Liver (tissue), 9 donors: ENCODE results near the gene SPRED1. TPM values are rescaled to one million over a fixed set of nuclear protein-coding genes. Genes with fewer than 3 reads are reported as not detected.

Source experiments
- DNase-seq: peaks from one replicate; pipeline ENCODE4 v3.0.0-alpha.2; 2017; ENCODE audit warnings: low spot score
- H3K27ac ChIP-seq, 2 donors: one replicate each; pipeline ENCODE4 v1.7.0; 2013; ENCODE audit warnings: inconsistent platforms in 2 of 2, low read length in 2 of 2, control low read depth in 1 of 2, low read depth in 1 of 2, mild to moderate bottlenecking in 1 of 2
- H3K27me3 ChIP-seq, 4 donors: one replicate each; pipeline versions ENCODE4 v1.6.1 to v1.7.0; 2013; ENCODE audit warnings: low read length in 3 of 4, inconsistent platforms in 1 of 4, mild to moderate bottlenecking in 1 of 4, moderate library complexity in 1 of 4; ENCODE audit not compliant: control insufficient read depth in 4 of 4, insufficient read depth in 4 of 4
- H3K36me3 ChIP-seq, 4 donors: one replicate each; pipeline versions ENCODE4 v1.6.1 to v1.7.0; 2013; ENCODE audit warnings: low read length in 3 of 4, mild to moderate bottlenecking in 3 of 4, low read depth in 1 of 4, moderate library complexity in 1 of 4; ENCODE audit not compliant: control insufficient read depth in 4 of 4, insufficient read depth in 3 of 4
- H3K4me1 ChIP-seq, 4 donors: one replicate each; pipeline versions ENCODE4 v1.6.1 to v1.7.0; 2013; ENCODE audit warnings: low read length in 3 of 4, mild to moderate bottlenecking in 3 of 4, moderate library complexity in 1 of 4; ENCODE audit not compliant: control insufficient read depth in 4 of 4, insufficient read depth in 4 of 4
- H3K4me3 ChIP-seq, 3 donors: one replicate each; pipeline versions ENCODE4 v1.6.1 to v1.7.0; 2013; ENCODE audit warnings: low read length in 3 of 3, control low read depth in 1 of 3, low read depth in 1 of 3, mild to moderate bottlenecking in 1 of 3
- H3K9ac ChIP-seq, 2 donors: one replicate each; pipeline ENCODE4 v1.7.0; 2013; ENCODE audit warnings: low read length in 2 of 2, mild to moderate bottlenecking in 2 of 2, moderate library complexity in 2 of 2, control low read depth in 1 of 2, low read depth in 1 of 2
- H3K9me3 ChIP-seq, 4 donors: one replicate each; pipeline versions ENCODE4 v1.6.1 to v1.7.0; 2013; ENCODE audit warnings: low read length in 3 of 4; ENCODE audit not compliant: control insufficient read depth in 4 of 4
- CTCF ChIP-seq: fragments of 150-350 bp; IDR thresholded peaks from 2 replicates; pipeline ENCODE4 v1.5.1; 2017; ENCODE audit warnings: improper control_type of control experiment, low read depth, low read length; ENCODE audit not compliant: missing input control
- EGR1 ChIP-seq, 2 donors: IDR thresholded peaks; 2 replicates each; pipeline ENCODE4 v1.6.1; 2016 to 2018; ENCODE audit warnings: antibody characterized with exemption in 2 of 2, low read depth in 2 of 2
- FOXA2 ChIP-seq: IDR thresholded peaks from 2 replicates; pipeline ENCODE4 v1.6.1; 2016; ENCODE audit warnings: antibody characterized with exemption
- GABPA ChIP-seq, 2 donors: IDR thresholded peaks in 1 of 2; conservative IDR thresholded peaks in 1 of 2; 2 replicates each; pipeline ENCODE4 v1.6.1; 2016; ENCODE audit warnings: antibody characterized with exemption in 2 of 2, mild to moderate bottlenecking in 1 of 2, moderate library complexity in 1 of 2
- HNF4A ChIP-seq, 2 donors: conservative IDR thresholded peaks; 2 replicates each; pipeline ENCODE4 v1.6.1; 2016; ENCODE audit warnings: antibody characterized with exemption in 2 of 2, mild to moderate bottlenecking in 2 of 2
- JUND ChIP-seq, 2 donors: IDR thresholded peaks; 2 replicates each; pipeline ENCODE4 v1.6.1; 2016; ENCODE audit warnings: antibody characterized with exemption in 2 of 2
- MAX ChIP-seq: IDR thresholded peaks from 2 replicates; pipeline ENCODE4 v1.6.1; 2016; ENCODE audit warnings: antibody characterized with exemption
- NR2F2 ChIP-seq: IDR thresholded peaks from 2 replicates; pipeline ENCODE4 v1.6.1; 2016; ENCODE audit warnings: antibody characterized with exemption
- RAD21 ChIP-seq, 2 donors: IDR thresholded peaks; 2 replicates each; pipeline ENCODE4 v1.6.1; 2016; ENCODE audit warnings: antibody characterized with exemption in 2 of 2, mild to moderate bottlenecking in 2 of 2
- RXRA ChIP-seq, 2 donors: IDR thresholded peaks; 2 replicates each; pipeline ENCODE4 v1.6.1; 2017 to 2018; ENCODE audit warnings: antibody characterized with exemption in 2 of 2, mild to moderate bottlenecking in 1 of 2
- SP1 ChIP-seq: IDR thresholded peaks from 2 replicates; pipeline ENCODE4 v1.6.1; 2018; ENCODE audit warnings: antibody characterized with exemption, mild to moderate bottlenecking
- TAF1 ChIP-seq: conservative IDR thresholded peaks from 2 replicates; pipeline ENCODE4 v1.6.1; 2016; ENCODE audit warnings: antibody characterized with exemption, mild to moderate bottlenecking
- YY1 ChIP-seq: IDR thresholded peaks from 2 replicates; pipeline ENCODE4 v1.6.1; 2016; ENCODE audit warnings: antibody characterized with exemption, mild to moderate bottlenecking
- ZBTB33 ChIP-seq: IDR thresholded peaks from 2 replicates; pipeline ENCODE4 v1.6.1; 2016; ENCODE audit warnings: antibody characterized with exemption
- WGBS: extraction: QIAGEN DNeasy Blood & Tissue Kit; methylation state at CpG from one replicate; pipeline ENCODE4 v1.1.7; 2013; 5-methylcytosine and 5-hydroxymethylcytosine counted together
- polyA plus RNA-seq, 2 donors: library from polyadenylated mRNA; stranded (reverse) in 1 of 2; unstranded in 1 of 2; fragments of 200-250 nt in 1 of 2; fragments of >200 nt in 1 of 2; fragmentation: Nextera tagmentation in 1 of 2; extraction: Ambion mirVana in 1 of 2; gene quantifications; one replicate each; pipeline versions ENCODE4 v1.2.1 to v1.2.3, GENCODE V29; 2013 to 2015
- total RNA-seq, 2 donors: library from RNA; depleted of rRNA; stranded (reverse); fragments of >200 nt; gene quantifications; one replicate each; pipeline ENCODE4 v1.2.3, GENCODE V29; 2014
- TF ChIP-seq, protein P1 (sequence below): IDR thresholded peaks from 2 replicates; pipeline ENCODE4 v1.6.1; 2016; ENCODE audit warnings: antibody characterized with exemption, mild to moderate bottlenecking
- donor health status: healthy.
- donor health status: healthy.
- donor health status: healthy.
- donor health status: healthy.
- donor health status: healthy.

Gene SPRED1
- total and polyA plus RNA-seq, 4 donors = 1.2 to 7.7 (median 4.4) TPM

DNA sequence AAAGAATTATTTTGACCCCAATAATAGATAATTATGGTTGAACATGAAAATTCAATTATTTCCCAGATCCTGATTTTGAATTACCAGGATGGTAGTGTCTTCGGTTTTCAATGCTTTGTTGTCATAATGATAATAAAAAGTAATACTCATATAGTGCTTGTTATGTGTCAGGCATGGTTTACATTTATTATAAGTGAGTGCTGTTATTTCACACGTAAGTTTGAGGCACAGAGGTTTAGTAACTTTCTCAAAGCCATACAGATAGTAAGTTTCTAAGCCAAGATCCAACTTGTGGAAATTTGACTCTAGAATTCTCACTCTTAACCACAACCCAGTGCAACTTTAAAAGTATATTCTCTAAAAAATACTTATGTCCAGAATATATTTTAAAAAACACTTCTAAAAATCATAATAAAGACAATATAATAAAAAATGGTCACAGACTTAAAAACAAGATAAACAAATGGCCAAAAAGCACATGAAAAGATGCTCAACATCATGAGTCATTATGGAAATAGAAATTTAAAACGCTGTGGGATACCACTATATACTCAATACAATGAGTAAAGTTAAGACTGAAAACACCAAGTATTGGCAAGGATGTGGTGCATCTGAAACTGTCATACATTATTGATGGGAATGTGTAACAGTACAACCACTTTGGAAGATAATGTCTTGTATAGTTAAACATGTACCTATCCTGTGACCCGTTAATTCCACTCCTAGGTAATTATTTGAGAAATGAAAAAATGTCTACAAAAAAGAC lies 45.2 kb downstream of the SPRED1 start (continued):
- no peak for TF ChIP-seq RXRA (IDR thresholded peaks at IDR 0.05)

- DNase-seq = no peak
- H3K4me3 ChIP-seq = no peak overlapping the region
- H3K27ac ChIP-seq = no peak overlapping the region
- H3K36me3 ChIP-seq = no peaks in the 10 kb centered on the region
- H3K9me3 ChIP-seq = no peaks in the 10 kb centered on the region
- WGBS = 93% methylated on average over 6 of the region's 6 CpGs
- TF ChIP-seq FOXA2 (no peak), HNF4A (conservative IDR thresholded peaks at IDR 0.05) (no peak), SP1 (no peak), GABPA (IDR thresholded peaks at IDR 0.05 in 1 of 2, conservative IDR thresholded peaks at IDR 0.05 in 1 of 2) (no peak), MAX (no peak), EGR1 (IDR thresholded peaks at IDR 0.05; ENCODE audit: low read depth in 2 of 2) (no peak), TAF1 (no peak), YY1 (no peak), CTCF (no peak), RAD21 (IDR thresholded peaks at IDR 0.05) (no peak), JUND (IDR thresholded peaks at IDR 0.05) (no peak), ZBTB33 (no peak), RXRA (IDR thresholded peaks at IDR 0.05) (no peak), NR2F2 (no peak)
- TF ChIP-seq, protein P1, sequence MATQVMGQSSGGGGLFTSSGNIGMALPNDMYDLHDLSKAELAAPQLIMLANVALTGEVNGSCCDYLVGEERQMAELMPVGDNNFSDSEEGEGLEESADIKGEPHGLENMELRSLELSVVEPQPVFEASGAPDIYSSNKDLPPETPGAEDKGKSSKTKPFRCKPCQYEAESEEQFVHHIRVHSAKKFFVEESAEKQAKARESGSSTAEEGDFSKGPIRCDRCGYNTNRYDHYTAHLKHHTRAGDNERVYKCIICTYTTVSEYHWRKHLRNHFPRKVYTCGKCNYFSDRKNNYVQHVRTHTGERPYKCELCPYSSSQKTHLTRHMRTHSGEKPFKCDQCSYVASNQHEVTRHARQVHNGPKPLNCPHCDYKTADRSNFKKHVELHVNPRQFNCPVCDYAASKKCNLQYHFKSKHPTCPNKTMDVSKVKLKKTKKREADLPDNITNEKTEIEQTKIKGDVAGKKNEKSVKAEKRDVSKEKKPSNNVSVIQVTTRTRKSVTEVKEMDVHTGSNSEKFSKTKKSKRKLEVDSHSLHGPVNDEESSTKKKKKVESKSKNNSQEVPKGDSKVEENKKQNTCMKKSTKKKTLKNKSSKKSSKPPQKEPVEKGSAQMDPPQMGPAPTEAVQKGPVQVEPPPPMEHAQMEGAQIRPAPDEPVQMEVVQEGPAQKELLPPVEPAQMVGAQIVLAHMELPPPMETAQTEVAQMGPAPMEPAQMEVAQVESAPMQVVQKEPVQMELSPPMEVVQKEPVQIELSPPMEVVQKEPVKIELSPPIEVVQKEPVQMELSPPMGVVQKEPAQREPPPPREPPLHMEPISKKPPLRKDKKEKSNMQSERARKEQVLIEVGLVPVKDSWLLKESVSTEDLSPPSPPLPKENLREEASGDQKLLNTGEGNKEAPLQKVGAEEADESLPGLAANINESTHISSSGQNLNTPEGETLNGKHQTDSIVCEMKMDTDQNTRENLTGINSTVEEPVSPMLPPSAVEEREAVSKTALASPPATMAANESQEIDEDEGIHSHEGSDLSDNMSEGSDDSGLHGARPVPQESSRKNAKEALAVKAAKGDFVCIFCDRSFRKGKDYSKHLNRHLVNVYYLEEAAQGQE = no peak
- no peaks in the 10 kb centered on the region for H3K4me1 ChIP-seq
- no peaks in the 10 kb centered on the region for H3K27me3 ChIP-seq
- no peak overlapping the region for H3K9ac ChIP-seq
These were observed 46.6 kb downstream of the SPRED1 start for GRCh38 chr15:38299216-38299615.
